ENCODE results near the gene TRIO.
A peak's percentile ranks its signal among the peaks of the same experiment; 100 is the strongest.

Gene TRIO

GRCh38 chr5:14557203-14557770 lies 414.1 kb downstream of the TRIO start:
- no peak for DNase-seq (ENCODE audit: low read depth)

GRCh38 chr5:14557791-14558415 lies 414.8 kb downstream of the TRIO start:
- peak; percentile 99 for DNase-seq (ENCODE audit: low read depth)

Data from amniotic epithelial cell (primary cell).